H9 (cell line): ENCODE data around the gene PLXNC1. TPM values are rescaled to one million over a fixed set of nuclear protein-coding genes. Genes with fewer than 3 reads are reported as not detected.

Source experiments
- DNase-seq: peaks from one replicate; pipeline ENCODE4 v3.0.0-alpha.2; 2017
- H2AFZ ChIP-seq: one replicate; pipeline ENCODE4 v1.6.1; 2013; ENCODE audit warnings: mild to moderate bottlenecking, low read length, control low read depth, moderate library complexity
- H2AK5ac ChIP-seq: 2 replicates; pipeline ENCODE4 v1.6.1; 2013; ENCODE audit warnings: low read length, control low read depth, mixed read lengths; ENCODE audit not compliant: insufficient read length
- H2BK120ac ChIP-seq: one replicate; pipeline ENCODE4 v1.6.1; 2013; ENCODE audit warnings: low read depth, mild to moderate bottlenecking, low read length, control low read depth, inconsistent platforms; ENCODE audit not compliant: poor library complexity, severe bottlenecking
- H2BK12ac ChIP-seq: 2 replicates; pipeline ENCODE4 v1.6.1; 2013; ENCODE audit warnings: low read length, control low read depth, mixed read lengths, low read depth; ENCODE audit not compliant: insufficient read length
- H2BK15ac ChIP-seq: 2 replicates; pipeline ENCODE4 v1.6.1; 2013; ENCODE audit warnings: low read depth, low read length, control low read depth
- H2BK20ac ChIP-seq: one replicate; pipeline ENCODE4 v1.6.1; 2013; ENCODE audit warnings: low read depth, mild to moderate bottlenecking, low read length, control low read depth, inconsistent platforms; ENCODE audit not compliant: poor library complexity, severe bottlenecking
- H2BK5ac ChIP-seq: 2 replicates; pipeline ENCODE4 v1.6.1; 2013; ENCODE audit warnings: low read length, control low read depth, mixed read lengths; ENCODE audit not compliant: insufficient read length
- H3K14ac ChIP-seq: 2 replicates; pipeline ENCODE4 v1.6.1; 2013; ENCODE audit warnings: low read length, control low read depth; ENCODE audit not compliant: insufficient read depth
- H3K18ac ChIP-seq: 2 replicates; pipeline ENCODE4 v1.6.1; 2013; ENCODE audit warnings: low read depth, mild to moderate bottlenecking, mixed read lengths, low read length, control low read depth; ENCODE audit not compliant: insufficient read length
- H3K23ac ChIP-seq: 2 replicates; pipeline ENCODE4 v1.6.1; 2013; ENCODE audit warnings: low read length, control low read depth, mixed read lengths, low read depth; ENCODE audit not compliant: insufficient read length
- H3K23me2 ChIP-seq: 2 replicates; pipeline ENCODE4 v1.6.1; 2013; ENCODE audit warnings: low read depth, mild to moderate bottlenecking, mixed read lengths, low read length, control low read depth; ENCODE audit not compliant: insufficient read length, poor library complexity, severe bottlenecking
- H3K27ac ChIP-seq: 2 replicates; pipeline ENCODE4 v1.5.1; 2013; ENCODE audit warnings: low read length, control low read depth, mixed read lengths, low read depth; ENCODE audit not compliant: insufficient read length
- H3K27me3 ChIP-seq: 2 replicates; pipeline ENCODE4 v1.6.1; 2013; ENCODE audit warnings: low read length, control low read depth, inconsistent platforms; ENCODE audit not compliant: insufficient read depth
- H3K4ac ChIP-seq: 2 replicates; pipeline ENCODE4 v1.6.1; 2013; ENCODE audit warnings: low read depth, mild to moderate bottlenecking, control low read depth, inconsistent platforms, low read length, moderate library complexity
- H3K4me1 ChIP-seq: 2 replicates; pipeline ENCODE4 v1.6.1; 2013; ENCODE audit warnings: low read length, control low read depth, inconsistent platforms; ENCODE audit not compliant: insufficient read depth
- H3K4me2 ChIP-seq: 2 replicates; pipeline ENCODE4 v1.6.1; 2013; ENCODE audit warnings: low read length, control low read depth, mixed read lengths; ENCODE audit not compliant: insufficient read length, insufficient read depth
- H3K56ac ChIP-seq: 2 replicates; pipeline ENCODE4 v1.6.1; 2013; ENCODE audit warnings: low read depth, mild to moderate bottlenecking, mixed read lengths, low read length, control low read depth; ENCODE audit not compliant: insufficient read length
- H3K79me1 ChIP-seq: 2 replicates; pipeline ENCODE4 v1.6.1; 2013; ENCODE audit warnings: low read depth, mild to moderate bottlenecking, moderate library complexity, low read length, control low read depth, inconsistent platforms; ENCODE audit not compliant: insufficient read depth, poor library complexity, severe bottlenecking
- H3K79me2 ChIP-seq: 2 replicates; pipeline ENCODE4 v1.6.1; 2013; ENCODE audit warnings: low read length, control low read depth, inconsistent platforms; ENCODE audit not compliant: insufficient read depth
- H3K9ac ChIP-seq: 2 replicates; pipeline ENCODE4 v1.6.1; 2013; ENCODE audit warnings: low read length, control low read depth, mixed read lengths; ENCODE audit not compliant: insufficient read length; ENCODE audit errors: extremely low read depth
- H3K9me3 ChIP-seq: one replicate; pipeline ENCODE4 v1.6.1; 2013; ENCODE audit warnings: low read depth, low read length, inconsistent platforms; ENCODE audit not compliant: control insufficient read depth
- H3T11ph ChIP-seq: one replicate; pipeline ENCODE4 v1.6.1; 2013; ENCODE audit warnings: mild to moderate bottlenecking, low read length, control low read depth, inconsistent platforms
- H4K20me1 ChIP-seq: one replicate; pipeline ENCODE4 v1.6.1; 2013; ENCODE audit not compliant: control insufficient read depth, insufficient read length, insufficient read depth
- H4K5ac ChIP-seq: 2 replicates; pipeline ENCODE4 v1.6.1; 2013; ENCODE audit warnings: low read depth, mild to moderate bottlenecking, mixed read lengths, low read length, control low read depth; ENCODE audit not compliant: insufficient read length
- H4K8ac ChIP-seq: replicated peaks from 2 replicates; pipeline ENCODE4 v1.6.1; 2013; ENCODE audit warnings: low read length, control low read depth, mixed read lengths, low read depth; ENCODE audit not compliant: insufficient read length
- H4K91ac ChIP-seq: 2 replicates; pipeline ENCODE4 v1.6.1; 2013; ENCODE audit warnings: low read depth, mild to moderate bottlenecking, moderate library complexity, mixed read lengths, low read length, control low read depth; ENCODE audit not compliant: insufficient read length
- H3K27ac Mint-ChIP-seq, 3 experiments: 2 replicates in 2 of 3; 3 replicates in 1 of 3; pipeline ENCODE4 v1.8.0; 2020 to 2021; ENCODE audit warnings: mixed read lengths in 3 of 3, mild to moderate bottlenecking in 1 of 3, moderate library complexity in 1 of 3
- H3K27me3 Mint-ChIP-seq: 2 replicates; pipeline ENCODE4 v1.8.0; 2021; ENCODE audit warnings: low read depth, mild to moderate bottlenecking, moderate library complexity, mixed read lengths
- H3K36me3 Mint-ChIP-seq, 3 experiments: 2 replicates in 2 of 3; 3 replicates in 1 of 3; pipeline ENCODE4 v1.8.0; 2020 to 2021; ENCODE audit warnings: low read depth in 3 of 3, mixed read lengths in 3 of 3; ENCODE audit not compliant: insufficient read depth in 1 of 3
- H3K4me1 Mint-ChIP-seq, 2 experiments: 2 replicates each; pipeline ENCODE4 v1.8.0; 2020; ENCODE audit warnings: mixed read lengths in 2 of 2
- H3K4me3 Mint-ChIP-seq, 2 experiments: 2 replicates in 1 of 2; 3 replicates in 1 of 2; pipeline ENCODE4 v1.8.0; 2020 to 2021; ENCODE audit warnings: mild to moderate bottlenecking in 2 of 2, mixed read lengths in 2 of 2, moderate library complexity in 1 of 2
- H3K9me3 Mint-ChIP-seq, 2 experiments: 2 replicates in 1 of 2; 3 replicates in 1 of 2; pipeline ENCODE4 v1.8.0; 2020; ENCODE audit warnings: mild to moderate bottlenecking in 2 of 2, mixed read lengths in 2 of 2, moderate library complexity in 1 of 2
- WGBS: extraction: QIAGEN DNeasy Blood & Tissue Kit; methylation state at CpG from one replicate; pipeline ENCODE4 v1.1.7; 2013; ENCODE audit warnings: missing lambda C conversion rate, low lambda C conversion rate, mixed read lengths; ENCODE audit not compliant: insufficient read length; ENCODE audit errors: extremely low coverage; 5-methylcytosine and 5-hydroxymethylcytosine counted together
- total RNA-seq: library from RNA; stranded (reverse); gene quantifications from 2 replicates; pipeline ENCODE4 v1.2.1, GENCODE V29; 2021
- TF ChIP-seq, protein P1 (sequence below): fragments of 200-600 bp; sonication (generic); conservative IDR thresholded peaks from 3 replicates; pipeline ENCODE4 v1.8.0; 2021; ENCODE audit warnings: antibody characterized with exemption, mild to moderate bottlenecking

The PLXNC1 gene
- total RNA-seq, 1 experiment from 2014 or later = 1.2 TPM

DNA sequence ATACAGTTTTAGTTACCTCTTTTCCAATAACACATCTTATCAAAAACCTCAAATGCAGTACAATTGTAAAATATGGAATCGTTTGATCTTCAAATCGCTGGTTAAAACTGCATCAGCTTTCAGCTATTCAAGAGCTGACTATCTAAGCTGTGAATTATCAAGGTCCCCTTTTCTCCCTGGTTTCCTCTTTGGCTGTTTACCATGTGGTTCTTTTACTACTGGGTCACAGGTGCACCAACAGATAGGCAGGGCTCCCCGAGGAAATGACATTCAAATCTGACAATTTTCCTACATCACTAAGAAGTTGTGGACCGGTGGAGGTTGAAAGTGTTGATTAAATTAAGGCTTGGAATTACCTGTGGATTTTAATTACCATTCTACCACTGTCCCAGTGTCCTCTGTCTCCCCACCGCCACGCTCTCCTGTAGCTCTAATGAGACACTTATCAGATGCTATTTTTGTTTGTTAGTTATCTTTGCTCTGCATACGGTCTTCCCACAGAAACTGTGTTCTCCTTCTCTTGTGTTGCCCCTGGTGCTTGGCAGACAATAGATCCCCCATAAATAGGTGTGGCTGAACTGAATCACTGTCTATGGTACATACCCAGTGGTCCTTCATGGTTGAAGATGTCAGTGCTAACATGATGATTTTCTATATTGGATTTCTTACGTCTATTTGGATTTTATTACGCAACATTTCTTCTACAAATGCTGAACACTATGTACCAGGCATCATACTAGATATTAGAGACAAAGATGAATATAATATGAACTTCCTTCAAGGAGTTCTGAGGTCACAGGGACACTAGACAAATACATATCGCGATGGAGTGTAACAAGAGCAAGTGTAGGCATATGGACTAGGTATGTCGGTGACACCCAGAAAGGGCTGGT, 20.9 kb upstream of the PLXNC1 start:
- Histone ChIP-seq H3K79me1 (no peaks in the 10 kb centered on the region), H2BK5ac (no peak overlapping the region), H3K79me2 (no peaks in the 10 kb centered on the region), H3K18ac (no peak overlapping the region), H2AK5ac (no peak overlapping the region), H2BK12ac (no peak overlapping the region), H3K27ac (no peak overlapping the region), H3T11ph (no peak overlapping the region), H4K5ac (no peak overlapping the region), H4K91ac (no peak overlapping the region), H2BK120ac (no peak overlapping the region), H3K27me3 (no peaks in the 10 kb centered on the region), H3K4me2 (no peak overlapping the region), H3K56ac (no peak overlapping the region), H2AFZ (no peak overlapping the region), H2BK15ac (no peak overlapping the region), H3K23me2 (no peaks in the 10 kb centered on the region), H3K14ac (no peak overlapping the region), H4K20me1 (no peaks in the 10 kb centered on the region), H3K9ac (no peak overlapping the region), H3K4me1 (no peaks in the 10 kb centered on the region), H2BK20ac (no peak overlapping the region), H3K9me3 (no peaks in the 10 kb centered on the region), H3K4ac (no peak overlapping the region), H4K8ac (no peak overlapping the region), H3K23ac (no peak overlapping the region)
- no peaks in the 10 kb centered on the region; a peak in 1 of 7 replicates for H3K36me3 Mint-ChIP-seq
- H3K27me3 Mint-ChIP-seq = peaks cover 68% of the 10 kb centered on the region
- H3K9me3 Mint-ChIP-seq = peaks cover 0 to 6% of the 10 kb centered on the region in 2 experiments; a peak in 2 of 5 replicates
- no CpG with 5 or more reads among the region's 12 CpGs for WGBS
- no peak overlapping the region for H3K4me3 Mint-ChIP-seq
- no peak overlapping the region for H3K27ac Mint-ChIP-seq
- DNase-seq = no peak
- H3K4me1 Mint-ChIP-seq = peaks cover 7% of the 10 kb centered on the region in 2 experiments; a peak in 3 of 4 replicates
- TF ChIP-seq, protein P1, sequence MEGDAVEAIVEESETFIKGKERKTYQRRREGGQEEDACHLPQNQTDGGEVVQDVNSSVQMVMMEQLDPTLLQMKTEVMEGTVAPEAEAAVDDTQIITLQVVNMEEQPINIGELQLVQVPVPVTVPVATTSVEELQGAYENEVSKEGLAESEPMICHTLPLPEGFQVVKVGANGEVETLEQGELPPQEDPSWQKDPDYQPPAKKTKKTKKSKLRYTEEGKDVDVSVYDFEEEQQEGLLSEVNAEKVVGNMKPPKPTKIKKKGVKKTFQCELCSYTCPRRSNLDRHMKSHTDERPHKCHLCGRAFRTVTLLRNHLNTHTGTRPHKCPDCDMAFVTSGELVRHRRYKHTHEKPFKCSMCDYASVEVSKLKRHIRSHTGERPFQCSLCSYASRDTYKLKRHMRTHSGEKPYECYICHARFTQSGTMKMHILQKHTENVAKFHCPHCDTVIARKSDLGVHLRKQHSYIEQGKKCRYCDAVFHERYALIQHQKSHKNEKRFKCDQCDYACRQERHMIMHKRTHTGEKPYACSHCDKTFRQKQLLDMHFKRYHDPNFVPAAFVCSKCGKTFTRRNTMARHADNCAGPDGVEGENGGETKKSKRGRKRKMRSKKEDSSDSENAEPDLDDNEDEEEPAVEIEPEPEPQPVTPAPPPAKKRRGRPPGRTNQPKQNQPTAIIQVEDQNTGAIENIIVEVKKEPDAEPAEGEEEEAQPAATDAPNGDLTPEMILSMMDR = no peak
